DMS153 treated with DMSO at 0.1 percent for 48 hours (cell line): ENCODE results near the gene CEP192.

Experiments used
- DNase-seq: peaks from one replicate; lab custom pipeline; 2025; ENCODE audit not compliant: unreplicated experiment; lab: John Stamatoyannopoulos, UW

Gene CEP192

GRCh38 chr18:13137670-13138419, 146.7 kb downstream of the CEP192 start:
- no peak for DNase-seq

DNA sequence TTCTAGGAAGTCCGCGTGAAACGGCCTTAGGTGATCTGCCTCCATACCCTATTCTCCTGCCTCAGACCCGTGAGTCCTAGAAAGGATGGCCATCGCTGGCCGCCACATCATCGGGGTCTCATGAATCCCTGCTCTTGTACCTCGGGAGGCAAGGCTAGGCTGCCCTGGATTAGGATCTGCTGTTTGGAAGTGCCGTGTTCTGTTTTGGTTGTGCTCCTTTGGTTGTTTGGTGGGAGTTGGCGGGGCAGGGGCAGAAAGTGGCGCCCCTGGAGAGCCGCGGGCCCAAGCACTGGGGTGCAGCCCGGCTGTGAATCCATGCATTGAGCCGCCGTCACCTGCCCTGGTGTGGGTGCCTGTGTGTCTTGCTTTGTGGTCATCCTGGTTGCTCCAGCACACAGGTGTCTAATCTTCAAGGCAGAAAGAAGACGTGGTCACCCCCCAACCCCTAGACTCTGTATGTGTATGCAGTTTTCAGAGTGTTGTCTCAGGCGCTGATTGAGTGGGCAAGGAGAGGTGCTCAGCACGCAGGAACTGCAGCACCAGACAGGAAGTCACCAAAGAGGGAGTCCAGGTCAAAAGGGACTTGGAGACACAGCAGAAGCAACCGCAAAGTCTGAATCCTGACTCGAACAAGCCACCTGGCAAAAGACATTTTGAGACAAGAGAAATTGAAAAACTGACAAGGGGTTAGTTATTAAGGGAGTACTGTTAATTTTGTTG, 147.4 kb downstream of the CEP192 start:
- DNase-seq, result no peak

DNA sequence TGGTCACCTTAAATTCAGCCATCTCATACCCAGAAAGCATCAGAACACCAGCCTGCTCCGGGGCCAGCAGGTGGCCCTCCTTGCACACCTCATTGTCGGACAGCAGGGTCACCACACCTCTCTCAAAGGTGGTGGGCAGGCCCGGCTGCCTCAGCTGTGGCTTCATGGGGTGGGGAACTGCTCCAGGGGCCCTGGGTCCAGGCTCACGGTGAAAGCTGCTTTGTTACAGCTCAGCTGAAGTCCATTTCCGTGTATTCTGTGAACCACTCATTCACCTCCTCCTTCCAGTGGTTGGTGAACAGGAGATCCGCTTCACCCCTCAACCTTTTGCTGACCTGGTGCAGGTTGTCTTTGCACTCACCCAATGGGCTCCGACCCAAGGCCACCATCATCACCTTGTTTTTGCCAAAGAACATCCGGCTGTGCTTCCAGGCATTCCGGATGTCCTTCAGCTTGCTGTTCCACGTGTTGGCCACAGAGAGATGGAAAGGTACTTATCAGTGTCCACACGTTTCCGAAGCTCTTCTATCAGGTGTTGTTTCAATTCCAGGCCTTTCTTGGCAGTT, 148.8 kb downstream of the CEP192 start:
- no peak for DNase-seq

DNA sequence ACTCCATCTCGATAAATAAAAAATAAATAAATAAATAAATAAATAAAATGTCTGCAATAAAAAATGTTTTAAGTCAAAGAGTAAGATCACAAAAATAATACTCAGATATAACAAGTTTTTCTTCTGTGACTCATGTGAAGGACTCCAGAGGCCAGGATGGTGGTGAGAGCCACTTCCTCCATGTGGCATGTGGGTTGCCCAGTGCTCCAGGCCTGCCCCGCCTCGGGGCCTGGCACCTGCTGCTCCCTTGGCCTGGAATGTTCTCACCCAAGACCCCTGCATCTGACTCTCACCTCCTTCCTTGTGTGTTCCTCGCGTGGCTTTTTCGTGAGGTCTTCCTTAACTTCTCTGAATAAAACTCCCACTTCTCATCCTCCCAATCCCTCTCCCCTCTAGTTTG, 150.0 kb downstream of the CEP192 start:
- DNase-seq, result no peak

GRCh38 chr18:13145636-13146190, 154.6 kb downstream of the CEP192 start:
- no peak for DNase-seq

DNA sequence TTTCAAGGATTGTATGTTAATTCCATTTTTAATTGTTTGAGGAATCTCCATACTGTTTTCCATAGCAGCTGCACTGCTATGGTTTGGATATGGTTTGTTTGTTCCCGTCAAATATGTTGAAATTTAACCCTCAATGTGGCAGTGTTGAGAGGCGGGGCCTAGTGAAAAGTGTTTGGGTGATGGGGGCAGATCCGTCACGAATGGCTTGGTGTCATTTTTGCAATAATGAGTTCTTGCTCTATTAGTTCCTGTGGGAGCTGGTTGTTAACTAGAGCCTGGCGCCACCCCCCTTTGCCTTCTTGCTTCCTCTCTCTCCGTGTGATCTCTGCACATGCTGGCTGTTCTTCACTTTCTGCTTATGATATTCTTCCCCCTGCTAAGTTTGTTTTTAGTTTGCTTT, 156.0 kb downstream of the CEP192 start:
- DNase-seq, result no peak

DNA sequence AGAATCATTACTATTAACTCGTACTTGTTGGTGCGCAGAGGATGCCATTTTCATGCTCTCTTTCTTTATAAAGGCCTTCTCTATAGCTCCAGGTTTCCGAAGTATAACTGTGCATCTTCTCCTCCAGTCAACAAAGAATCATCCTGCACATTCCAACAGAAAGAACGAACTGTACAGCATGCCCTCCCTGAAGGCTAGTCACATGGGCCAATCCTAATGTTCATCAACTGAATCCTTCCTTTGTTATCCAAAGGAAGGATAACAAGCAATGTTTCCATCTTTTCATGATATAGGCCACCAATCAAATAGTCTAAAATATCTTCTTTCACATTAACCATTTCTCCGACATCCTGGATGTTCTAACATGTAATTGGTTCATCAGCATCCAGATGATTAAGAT, 160.5 kb downstream of the CEP192 start:
- DNase-seq, result no peak

DNA sequence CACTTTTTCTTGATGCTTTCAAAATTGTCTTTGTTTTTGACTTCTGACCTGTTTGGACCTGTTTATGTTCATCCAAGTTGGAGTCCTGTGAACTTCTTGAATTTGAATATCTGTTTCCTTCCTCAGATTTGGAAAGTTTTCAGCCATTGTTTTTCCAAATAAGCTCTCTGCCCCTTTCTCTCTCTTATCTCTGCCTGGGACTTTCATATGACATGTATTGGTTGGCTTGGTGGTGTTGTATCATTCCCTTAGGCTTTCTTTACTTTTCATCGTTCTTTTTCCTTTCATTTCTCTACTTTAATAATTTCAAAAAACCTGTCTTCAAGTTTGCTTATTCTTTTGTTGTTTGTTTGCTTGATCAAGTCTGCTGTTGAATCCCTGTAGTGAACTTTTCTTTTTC, 167.3 kb downstream of the CEP192 start:
- no peak for DNase-seq

DNA sequence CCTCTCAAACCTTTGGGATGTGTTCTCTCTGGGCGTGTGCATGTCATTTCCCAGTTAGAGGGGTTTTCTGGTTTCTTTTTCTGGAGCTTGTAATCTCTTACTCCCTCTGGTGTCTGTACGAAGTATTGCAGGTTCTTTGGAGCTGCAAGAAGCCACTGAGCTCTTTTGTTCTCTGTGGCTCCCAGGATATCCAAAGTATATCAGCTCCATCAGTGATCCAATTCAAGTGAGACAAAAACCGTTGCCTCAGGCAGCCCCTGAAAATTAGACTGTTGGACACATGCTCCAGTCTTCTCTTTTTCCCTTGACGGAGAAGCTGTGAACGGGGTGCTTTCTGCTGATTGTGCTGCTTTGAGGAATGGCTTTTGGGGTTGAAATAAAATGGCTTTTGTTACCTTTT, 168.4 kb downstream of the CEP192 start:
- DNase-seq, result no peak

DNA sequence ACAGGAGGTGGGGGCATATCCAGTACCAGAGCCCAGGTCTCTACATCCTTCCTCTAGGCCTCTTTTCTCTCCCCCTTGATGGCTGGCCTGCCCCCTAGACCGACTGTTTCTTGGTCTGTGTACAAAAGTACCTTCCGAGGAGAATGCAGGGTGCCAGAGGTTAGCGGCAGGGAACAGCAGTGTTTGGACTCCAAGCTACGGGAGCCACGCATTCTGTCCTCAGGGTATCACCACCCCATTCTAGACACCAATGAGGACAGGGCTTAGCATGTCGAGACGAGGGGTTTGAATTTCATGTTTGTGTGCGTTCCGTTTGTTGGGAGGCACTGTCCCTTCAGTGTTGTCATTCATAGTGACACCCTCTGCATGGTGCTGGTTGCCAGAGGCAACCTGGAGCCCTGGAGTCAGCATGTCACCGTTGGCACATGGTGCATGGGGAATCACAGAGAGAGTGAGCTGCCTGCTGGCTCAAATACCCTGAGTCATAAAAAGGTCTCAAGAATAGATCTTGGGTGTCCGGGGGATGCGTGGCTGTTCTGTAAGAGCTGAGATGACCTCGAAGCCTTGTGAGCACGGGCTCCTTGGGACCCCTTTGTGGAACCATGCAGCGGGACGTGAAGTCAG, 170.2 kb downstream of the CEP192 start:
- DNase-seq, result no peak

DNA sequence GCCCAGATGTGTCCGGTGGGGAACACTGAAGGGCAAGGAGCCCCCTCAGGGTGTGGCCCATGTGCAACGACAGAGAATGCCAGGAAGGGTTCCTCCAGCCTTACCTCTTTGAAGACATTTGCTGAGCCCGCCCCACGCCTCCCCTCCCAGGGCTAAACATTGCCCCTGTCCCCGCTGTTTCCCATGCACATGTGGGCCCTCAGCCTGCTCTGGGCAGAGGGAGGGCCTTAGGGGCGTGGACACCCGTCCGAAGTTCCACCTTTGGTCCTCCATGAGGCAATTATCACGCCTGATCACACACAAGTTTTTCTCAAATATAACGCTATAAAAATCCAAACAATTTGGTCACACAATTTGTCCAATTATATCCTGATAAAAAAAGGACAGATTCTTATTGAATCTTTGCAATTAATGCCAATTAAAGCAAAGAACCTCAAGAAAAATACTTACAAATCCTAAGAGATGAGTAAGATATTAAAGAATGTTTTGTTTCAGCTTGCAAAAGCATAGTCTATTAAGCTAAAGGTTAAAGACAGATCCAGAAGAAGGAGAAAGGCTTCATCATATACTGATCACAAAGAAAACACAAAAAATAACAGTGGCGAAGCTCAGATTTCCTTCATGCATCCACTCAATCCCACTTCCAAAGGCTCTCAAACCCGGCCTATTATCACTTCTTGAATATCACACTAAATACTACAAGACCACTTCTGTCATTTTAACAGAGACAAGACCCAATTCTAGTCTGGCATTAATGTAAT, 172.2 kb downstream of the CEP192 start:
- no peak for DNase-seq

GRCh38 chr18:13164406-13164805, 173.2 kb downstream of the CEP192 start:
- no peak for DNase-seq

GRCh38 chr18:13165636-13166423, 174.7 kb downstream of the CEP192 start:
- no peak for DNase-seq

- no peak for DNase-seq
Observed at GRCh38 chr18:13173578-13174145, 182.5 kb downstream of the CEP192 start.
